GM19438 (cell line): ENCODE measurements around the gene NCAN.

Experiments
- ATAC-seq: cut with Tn5 transposase; IDR thresholded peaks from one replicate; pipeline ENCODE4 v1.9.1; 2021; ENCODE audit warnings: low read depth; ENCODE audit not compliant: unreplicated experiment

Gene NCAN

GRCh38 chr19:19278315-19278714 is 66.6 kb downstream of the NCAN start:
- ATAC-seq, result no peak

DNA sequence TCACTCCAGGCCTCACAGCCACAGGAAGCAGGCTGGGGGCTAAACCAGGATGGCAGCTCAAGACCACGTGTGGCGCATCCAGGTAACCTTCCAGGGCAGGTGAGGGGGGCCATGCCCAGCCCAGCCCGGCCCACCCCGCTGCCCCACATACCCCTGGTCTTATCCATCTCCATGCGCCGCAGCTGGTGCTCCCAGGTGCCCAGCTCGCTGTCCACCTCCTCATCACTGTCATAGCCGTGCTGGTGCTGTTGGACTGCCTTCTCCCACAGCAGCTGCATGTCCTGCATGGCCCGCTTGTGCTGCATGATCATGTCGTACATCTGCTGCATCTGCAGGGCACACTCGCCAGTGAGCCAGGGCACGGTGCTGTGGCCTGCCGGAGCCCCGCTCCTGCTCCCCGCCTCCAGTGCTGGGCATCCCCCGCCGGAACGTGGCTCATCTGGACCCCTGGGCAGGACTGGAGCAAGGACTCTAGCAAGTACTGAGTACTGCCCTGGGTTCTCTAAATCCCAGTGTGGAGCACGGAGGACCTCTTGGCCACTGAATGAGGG is 67.4 kb downstream of the NCAN start:
- ATAC-seq, result no peak

GRCh38 chr19:19279853-19280252 is 68.1 kb downstream of the NCAN start:
- ATAC-seq, result no peak

DNA sequence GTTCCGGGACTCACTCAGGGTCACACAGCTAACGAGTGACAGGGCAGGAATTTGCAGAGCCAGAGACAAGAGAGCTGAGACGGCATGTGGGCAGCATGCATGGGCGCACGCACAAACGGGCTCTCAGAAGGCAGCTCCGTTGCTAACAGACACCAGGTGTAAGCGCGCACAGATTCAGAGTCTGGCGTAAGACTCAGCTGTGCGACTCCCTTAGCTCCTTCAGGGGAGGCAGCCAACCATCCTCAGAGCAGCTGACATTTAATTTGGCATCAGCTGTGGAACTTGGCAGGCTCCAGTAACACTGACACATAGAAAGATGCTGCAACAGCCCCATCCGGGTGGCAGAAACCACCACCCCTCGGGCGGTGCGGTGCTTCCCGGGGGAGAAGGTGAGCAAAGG is 68.8 kb downstream of the NCAN start:
- ATAC-seq, result no peak

- ATAC-seq, result no peak
Observed at GRCh38 chr19:19285686-19286085, 73.9 kb downstream of the NCAN start.

DNA sequence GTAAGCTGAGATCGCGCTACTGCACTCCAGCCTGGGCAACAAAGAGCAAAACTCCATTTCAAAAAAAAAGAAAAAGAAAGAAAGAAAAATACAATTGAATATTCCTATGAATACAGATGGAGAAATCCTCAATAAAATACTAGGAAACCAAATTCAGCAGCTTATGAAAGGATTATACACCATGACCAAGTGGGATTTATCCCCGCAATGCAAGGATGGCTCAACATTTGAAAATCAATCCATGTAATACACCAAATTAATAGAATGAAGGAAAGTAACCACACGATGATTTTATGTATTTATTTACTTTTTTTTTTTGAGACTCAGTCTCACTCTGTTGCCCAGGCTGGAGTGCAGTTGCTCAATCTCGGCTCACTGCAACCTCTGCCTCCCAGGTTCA is 80.8 kb downstream of the NCAN start:
- no peak for ATAC-seq

GRCh38 chr19:19294914-19295313 is 83.2 kb downstream of the NCAN start:
- ATAC-seq, result no peak

- ATAC-seq, result no peak
Observed at GRCh38 chr19:19296953-19297689, 85.4 kb downstream of the NCAN start.

DNA sequence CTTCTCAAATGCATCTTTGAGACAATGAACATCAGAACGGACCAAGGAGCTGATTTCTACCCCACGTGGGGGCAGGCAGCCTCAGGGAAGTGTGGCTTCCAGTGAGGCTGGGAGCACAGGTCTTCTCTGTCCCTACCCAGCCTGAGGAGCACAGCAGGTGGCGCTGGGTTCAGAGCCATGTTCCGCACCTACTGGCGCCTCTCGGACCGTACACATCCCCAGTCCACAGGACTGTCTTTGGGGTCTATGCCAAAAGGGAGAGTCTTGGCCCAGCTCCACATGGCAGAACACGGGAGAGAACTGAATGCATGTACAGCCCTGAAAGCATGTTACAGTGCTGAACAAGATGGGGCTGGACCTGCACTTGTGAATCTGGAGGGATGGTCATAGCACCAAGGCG is 86.0 kb downstream of the NCAN start:
- ATAC-seq, result no peak

DNA sequence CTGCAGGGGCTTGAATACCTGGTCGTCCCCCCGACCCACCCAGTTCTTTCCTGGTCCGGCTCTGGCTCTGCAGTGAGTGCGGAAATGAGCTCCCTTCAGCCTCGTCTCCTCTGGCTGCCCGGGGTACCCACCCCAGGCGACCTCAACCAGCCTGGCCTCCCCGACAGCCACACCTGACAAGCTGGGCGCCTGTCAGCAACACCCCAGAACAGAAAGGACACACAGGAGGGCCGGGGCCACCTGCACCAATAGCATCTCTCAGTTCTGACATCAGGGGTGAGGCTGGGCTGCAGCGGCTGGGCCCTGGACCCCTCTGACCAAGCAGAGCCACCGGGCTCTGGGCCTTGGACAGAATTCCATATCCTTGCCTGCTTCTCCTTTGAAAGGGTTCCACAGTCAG is 88.9 kb downstream of the NCAN start:
- no peak for ATAC-seq
